Trophoblast cell (in vitro differentiated cells and primary cell): ENCODE results near the gene ARHGEF6.
A peak's percentile ranks its signal among the peaks of the same experiment; 100 is the strongest.
"Not testable (repeated sequence)": the region's sequence is repeated elsewhere in the genome, so short reads cannot be mapped to it uniquely, and the experiment has no call there.

Source experiments
- DNase-seq, 2 donors: peaks; one replicate each; pipeline ENCODE4 v3.0.0-alpha.2; 2016
- H2AFZ ChIP-seq: 2 replicates; pipeline ENCODE4 v1.6.1; 2013; ENCODE audit warnings: low read length, moderate library complexity, mild to moderate bottlenecking; ENCODE audit not compliant: insufficient read depth, poor library complexity
- H2AK5ac ChIP-seq: 2 replicates; pipeline ENCODE4 v1.6.1; 2013; ENCODE audit warnings: mild to moderate bottlenecking, low read length
- H2BK120ac ChIP-seq: 2 replicates; pipeline ENCODE4 v1.6.1; 2013; ENCODE audit warnings: low read length, mild to moderate bottlenecking, moderate library complexity; ENCODE audit not compliant: insufficient read depth, poor library complexity
- H2BK12ac ChIP-seq: 2 replicates; pipeline ENCODE4 v1.6.1; 2013; ENCODE audit warnings: mild to moderate bottlenecking, low read length, moderate library complexity
- H2BK5ac ChIP-seq: 2 replicates; pipeline ENCODE4 v1.6.1; 2013; ENCODE audit warnings: low read length, low read depth, moderate library complexity, mild to moderate bottlenecking; ENCODE audit not compliant: poor library complexity
- H3K14ac ChIP-seq: 2 replicates; pipeline ENCODE4 v1.6.1; 2013; ENCODE audit warnings: mild to moderate bottlenecking, low read length
- H3K18ac ChIP-seq: 2 replicates; pipeline ENCODE4 v1.6.1; 2013; ENCODE audit warnings: mild to moderate bottlenecking, low read length
- H3K23ac ChIP-seq: 2 replicates; pipeline ENCODE4 v1.6.1; 2013; ENCODE audit warnings: low read length
- H3K27ac ChIP-seq: 2 replicates; pipeline ENCODE4 v1.5.1; 2013; ENCODE audit warnings: low read depth, mild to moderate bottlenecking, inconsistent platforms, low read length, moderate library complexity
- H3K27me3 ChIP-seq: 2 replicates; pipeline ENCODE4 v1.6.1; 2013; ENCODE audit warnings: inconsistent platforms, mild to moderate bottlenecking, low read length, moderate library complexity; ENCODE audit not compliant: insufficient read depth
- H3K36me3 ChIP-seq, 2 experiments: 1 replicate in 1 of 2; 2 replicates in 1 of 2; pipeline ENCODE4 v1.6.1; 2013; ENCODE audit warnings: low read length in 2 of 2, mild to moderate bottlenecking in 2 of 2, moderate library complexity in 1 of 2; ENCODE audit not compliant: insufficient read depth in 2 of 2, control insufficient read depth in 1 of 2
- H3K4ac ChIP-seq: 2 replicates; pipeline ENCODE4 v1.6.1; 2013; ENCODE audit warnings: low read depth, mild to moderate bottlenecking, low read length, moderate library complexity
- H3K4me1 ChIP-seq, 2 experiments: 1 replicate in 1 of 2; 2 replicates in 1 of 2; pipeline ENCODE4 v1.6.1; 2013; ENCODE audit warnings: low read length in 2 of 2, mild to moderate bottlenecking in 2 of 2, moderate library complexity in 1 of 2; ENCODE audit not compliant: insufficient read depth in 2 of 2, control insufficient read depth in 1 of 2
- H3K4me2 ChIP-seq: 2 replicates; pipeline ENCODE4 v1.6.1; 2013; ENCODE audit warnings: inconsistent platforms, mild to moderate bottlenecking, low read length, moderate library complexity
- H3K4me3 ChIP-seq: 2 replicates; pipeline ENCODE4 v1.5.1; 2013; ENCODE audit warnings: mild to moderate bottlenecking, low read depth, low read length, inconsistent platforms
- H3K79me1 ChIP-seq: one replicate; pipeline ENCODE4 v1.6.1; 2013; ENCODE audit warnings: low read length
- H3K79me2 ChIP-seq: 2 replicates; pipeline ENCODE4 v1.6.1; 2013; ENCODE audit warnings: low read length, mild to moderate bottlenecking; ENCODE audit not compliant: control insufficient read depth, insufficient read depth, poor library complexity
- H3K9ac ChIP-seq: 2 replicates; pipeline ENCODE4 v1.6.1; 2013; ENCODE audit warnings: mild to moderate bottlenecking, low read length
- H3K9me3 ChIP-seq: 2 replicates; pipeline ENCODE4 v1.6.1; 2013; ENCODE audit warnings: low read depth, mild to moderate bottlenecking, control low read depth, inconsistent platforms, low read length; ENCODE audit not compliant: insufficient read depth
- H4K12ac ChIP-seq: 2 replicates; pipeline ENCODE4 v1.6.1; 2013; ENCODE audit warnings: low read depth, mild to moderate bottlenecking, low read length, moderate library complexity
- H4K8ac ChIP-seq: 2 replicates; pipeline ENCODE4 v1.6.1; 2013; ENCODE audit warnings: low read depth, mild to moderate bottlenecking, low read length, moderate library complexity
- H4K91ac ChIP-seq: one replicate; pipeline ENCODE4 v1.6.1; 2013; ENCODE audit warnings: low read depth, mild to moderate bottlenecking, low read length, moderate library complexity
- WGBS: extraction: QIAGEN DNeasy Blood & Tissue Kit; methylation state at CpG from one replicate; pipeline ENCODE4 v1.1.7; 2013; ENCODE audit warnings: missing lambda C conversion rate; ENCODE audit not compliant: insufficient read length, insufficient coverage; ENCODE audit errors: extremely low coverage; 5-methylcytosine and 5-hydroxymethylcytosine counted together

Gene ARHGEF6

GRCh38 chrX:136771869-136772268 lies 8.9 kb downstream of the ARHGEF6 start:
- not testable (repeated sequence) for DNase-seq, H3K27ac ChIP-seq, H2AFZ ChIP-seq, H2BK120ac ChIP-seq, H3K4me3 ChIP-seq, H3K9ac ChIP-seq, H4K8ac ChIP-seq, H3K4me2 ChIP-seq, H3K79me2 ChIP-seq, H4K91ac ChIP-seq, H2AK5ac ChIP-seq, H3K27me3 ChIP-seq, H3K4ac ChIP-seq, H4K12ac ChIP-seq, H3K14ac ChIP-seq, H3K9me3 ChIP-seq, H2BK12ac ChIP-seq, H3K36me3 ChIP-seq, H3K4me1 ChIP-seq, H2BK5ac ChIP-seq, H3K79me1 ChIP-seq, H3K23ac ChIP-seq, H3K18ac ChIP-seq
- no CpG with 5 or more reads among the region's 2 CpGs for WGBS

GRCh38 chrX:136768469-136769084 lies 12.2 kb downstream of the ARHGEF6 start:
- no CpG with 5 or more reads among the region's 7 CpGs for WGBS
- Histone ChIP-seq H3K27me3 (peaks cover 2% of the 10 kb centered on the region), H3K9me3 (no peaks in the 10 kb centered on the region), H3K9ac (no peak overlapping the region), H4K12ac (no peak overlapping the region), H2BK5ac (no peak overlapping the region), H3K27ac (no peak overlapping the region), H4K8ac (no peak overlapping the region), H4K91ac (no peak overlapping the region), H3K79me2 (no peaks in the 10 kb centered on the region), H3K79me1 (no peaks in the 10 kb centered on the region), H3K4me3 (no peak overlapping the region), H2AFZ (no peak overlapping the region), H3K23ac (no peak overlapping the region), H3K4ac (no peak overlapping the region), H3K36me3 (no peaks in the 10 kb centered on the region), H3K14ac (no peak overlapping the region), H2BK12ac (no peak overlapping the region), H2AK5ac (no peak overlapping the region), H3K18ac (no peak overlapping the region), H3K4me1 (peaks cover 2 to 4% of the 10 kb centered on the region in 2 experiments), H3K4me2 (no peak overlapping the region), H2BK120ac (no peak overlapping the region)
- peak; percentile 53 to 69 for DNase-seq

GRCh38 chrX:136767104-136767941 lies 13.4 kb downstream of the ARHGEF6 start:
- H4K8ac ChIP-seq, result peak overlapping the region; percentile 60
- H2BK5ac ChIP-seq, result no peak overlapping the region
- no peaks in the 10 kb centered on the region for H3K79me1 ChIP-seq
- WGBS, result no CpG with 5 or more reads among the region's 78 CpGs
- no peak overlapping the region for H4K12ac ChIP-seq
- no peak overlapping the region for H2BK120ac ChIP-seq
- H3K4me3 ChIP-seq, result peak overlapping the region; percentile 66
- peaks cover 2% of the 10 kb centered on the region for H3K27me3 ChIP-seq
- no peak overlapping the region for H3K23ac ChIP-seq
- no peaks in the 10 kb centered on the region for H3K36me3 ChIP-seq
- H3K9me3 ChIP-seq, result no peaks in the 10 kb centered on the region
- no peak overlapping the region for H3K14ac ChIP-seq
- H3K27ac ChIP-seq, result no peak overlapping the region
- peak overlapping the region; percentile 52 for H2AFZ ChIP-seq
- H3K4ac ChIP-seq, result no peak overlapping the region
- no peak overlapping the region for H2BK12ac ChIP-seq
- peak overlapping the region; percentile 12 for H4K91ac ChIP-seq
- H3K79me2 ChIP-seq, result no peaks in the 10 kb centered on the region
- H2AK5ac ChIP-seq, result no peak overlapping the region
- H3K4me1 ChIP-seq, result peaks cover 2 to 4% of the 10 kb centered on the region in 2 experiments
- peak overlapping the region; percentile 78 for H3K4me2 ChIP-seq
- peak; percentile 45 to 65 for DNase-seq
- H3K9ac ChIP-seq, result no peak overlapping the region
- H3K18ac ChIP-seq, result no peak overlapping the region

GRCh38 chrX:136766785-136767103 lies 14.0 kb downstream of the ARHGEF6 start:
- Histone ChIP-seq H4K91ac (no peak overlapping the region), H3K79me1 (no peaks in the 10 kb centered on the region), H3K27me3 (peaks cover 2% of the 10 kb centered on the region), H3K9ac (no peak overlapping the region), H3K4me3 (peak overlapping the region; percentile 66), H2AFZ (no peak overlapping the region), H4K12ac (no peak overlapping the region), H3K36me3 (no peaks in the 10 kb centered on the region), H3K4ac (no peak overlapping the region), H3K23ac (no peak overlapping the region), H2BK12ac (no peak overlapping the region), H3K9me3 (no peaks in the 10 kb centered on the region), H2AK5ac (no peak overlapping the region), H3K79me2 (no peaks in the 10 kb centered on the region), H3K18ac (no peak overlapping the region), H3K4me2 (peak overlapping the region; percentile 78), H2BK5ac (no peak overlapping the region), H3K27ac (no peak overlapping the region), H2BK120ac (no peak overlapping the region), H3K14ac (no peak overlapping the region), H3K4me1 (peaks cover 2 to 4% of the 10 kb centered on the region in 2 experiments), H4K8ac (no peak overlapping the region)
- WGBS, result no CpG with 5 or more reads among the region's 19 CpGs
- no peak for DNase-seq
